Tibial nerve (tissue), 4 donors: ENCODE data around the gene NELL1.

ENCODE experiments used
- CTCF ChIP-seq, 5 experiments: fragments of 200-600 bp in 3 of 5; fragments of 450-650 bp in 2 of 5; sonication (generic) in 3 of 5; IDR thresholded peaks; one replicate each; pipeline ENCODE4 v1.5.1; 2016 to 2019; ENCODE audit warnings: antibody characterized with exemption in 5 of 5, mild to moderate bottlenecking in 3 of 5, moderate library complexity in 2 of 5
- EP300 ChIP-seq, 2 donors: sonication (generic); formaldehyde crosslinking; IDR thresholded peaks; one replicate each; pipeline ENCODE4 v1.6.1; 2017; ENCODE audit warnings: antibody characterized with exemption in 2 of 2, mild to moderate bottlenecking in 1 of 2
- POLR2A ChIP-seq, 2 donors: fragments of 450-650 bp; IDR thresholded peaks; one replicate each; pipeline ENCODE4 v1.6.1; 2017; ENCODE audit warnings: antibody characterized with exemption in 2 of 2, mild to moderate bottlenecking in 2 of 2, moderate library complexity in 2 of 2

- no peak for TF ChIP-seq POLR2A (IDR thresholded peaks at IDR 0.05)
- no peak for TF ChIP-seq CTCF (IDR thresholded peaks at IDR 0.05)
- TF ChIP-seq EP300 (IDR thresholded peaks at IDR 0.05): no peak
These were observed 62.4 kb downstream of the NELL1 start for GRCh38 chr11:20731676-20732215.
